ENCODE data around the gene FAM193A.
"Not testable (repeated sequence)": the region's sequence is repeated elsewhere in the genome, so short reads cannot be mapped to it uniquely, and the experiment has no call there.

FAM193A gene

GRCh38 chr4:2578106-2578505 lies 41.7 kb downstream of the FAM193A start:
- DNase-seq (ENCODE audit: low spot score) = no peak

- DNase-seq (ENCODE audit: low spot score) = no peak
Measured at GRCh38 chr4:2579910-2580309, 43.5 kb downstream of the FAM193A start.

- DNase-seq (ENCODE audit: low spot score) = no peak
Measured at GRCh38 chr4:2583092-2583491, 46.6 kb downstream of the FAM193A start.

- DNase-seq (ENCODE audit: low spot score) = no peak
Measured at GRCh38 chr4:2583517-2583916, 47.1 kb downstream of the FAM193A start.

- DNase-seq (ENCODE audit: low spot score) = no peak
Measured at GRCh38 chr4:2586502-2586901, 50.1 kb downstream of the FAM193A start.

GRCh38 chr4:2587213-2587823 lies 50.9 kb downstream of the FAM193A start:
- DNase-seq (ENCODE audit: low spot score) = no peak

GRCh38 chr4:2588259-2588658 lies 51.8 kb downstream of the FAM193A start:
- no peak for DNase-seq (ENCODE audit: low spot score)

GRCh38 chr4:2591189-2591588 lies 54.7 kb downstream of the FAM193A start:
- DNase-seq (ENCODE audit: low spot score) = no peak

- DNase-seq (ENCODE audit: low spot score) = not testable (repeated sequence)
Measured at GRCh38 chr4:2592014-2592413, 55.6 kb downstream of the FAM193A start.

- no peak for DNase-seq (ENCODE audit: low spot score)
Measured at GRCh38 chr4:2592572-2592971, 56.1 kb downstream of the FAM193A start.

- DNase-seq (ENCODE audit: low spot score) = no peak
Measured at GRCh38 chr4:2593003-2593402, 56.6 kb downstream of the FAM193A start.

- DNase-seq (ENCODE audit: low spot score) = no peak
Measured at GRCh38 chr4:2595436-2595835, 59.0 kb downstream of the FAM193A start.

- DNase-seq (ENCODE audit: low spot score) = no peak
Measured at GRCh38 chr4:2595952-2596552, 59.6 kb downstream of the FAM193A start.

- no peak for DNase-seq (ENCODE audit: low spot score)
Measured at GRCh38 chr4:2596611-2597010, 60.2 kb downstream of the FAM193A start.

GRCh38 chr4:2598511-2599303 lies 62.3 kb downstream of the FAM193A start:
- no peak for DNase-seq (ENCODE audit: low spot score)

- no peak for DNase-seq (ENCODE audit: low spot score)
Measured at GRCh38 chr4:2599304-2599654, 62.8 kb downstream of the FAM193A start.

- no peak for DNase-seq (ENCODE audit: low spot score)
Measured at GRCh38 chr4:2600878-2601277, 64.4 kb downstream of the FAM193A start.

GRCh38 chr4:2604614-2605013 lies 68.2 kb downstream of the FAM193A start:
- no peak for DNase-seq (ENCODE audit: low spot score)

- DNase-seq (ENCODE audit: low spot score) = no peak
Measured at GRCh38 chr4:2606960-2607506, 70.6 kb downstream of the FAM193A start.

GRCh38 chr4:2607822-2608221 lies 71.4 kb downstream of the FAM193A start:
- DNase-seq (ENCODE audit: low spot score) = no peak

GRCh38 chr4:2608291-2608690 lies 71.8 kb downstream of the FAM193A start:
- DNase-seq (ENCODE audit: low spot score) = no peak

GRCh38 chr4:2615821-2616220 lies 79.4 kb downstream of the FAM193A start:
- no peak for DNase-seq (ENCODE audit: low spot score)

GRCh38 chr4:2617955-2618354 lies 81.5 kb downstream of the FAM193A start:
- DNase-seq (ENCODE audit: low spot score) = no peak
